OCI-LY3 (cell line): ENCODE results near the gene SGCA.

ENCODE experiments used
- EZH2phosphoT487 ChIP-seq: fragments of 200-600 bp; shearing (Covaris generic); IDR thresholded peaks from 2 replicates; pipeline ENCODE4 v1.6.1; 2018; ENCODE audit warnings: antibody characterized with exemption, mixed run types, low read depth
- TF ChIP-seq, protein P1 (sequence below): fragments of 200-600, 300-600 bp; sonication (generic); IDR thresholded peaks from 2 replicates; pipeline ENCODE4 v1.5.1; 2014; ENCODE audit warnings: antibody characterized with exemption, low read length, low read depth

DNA sequence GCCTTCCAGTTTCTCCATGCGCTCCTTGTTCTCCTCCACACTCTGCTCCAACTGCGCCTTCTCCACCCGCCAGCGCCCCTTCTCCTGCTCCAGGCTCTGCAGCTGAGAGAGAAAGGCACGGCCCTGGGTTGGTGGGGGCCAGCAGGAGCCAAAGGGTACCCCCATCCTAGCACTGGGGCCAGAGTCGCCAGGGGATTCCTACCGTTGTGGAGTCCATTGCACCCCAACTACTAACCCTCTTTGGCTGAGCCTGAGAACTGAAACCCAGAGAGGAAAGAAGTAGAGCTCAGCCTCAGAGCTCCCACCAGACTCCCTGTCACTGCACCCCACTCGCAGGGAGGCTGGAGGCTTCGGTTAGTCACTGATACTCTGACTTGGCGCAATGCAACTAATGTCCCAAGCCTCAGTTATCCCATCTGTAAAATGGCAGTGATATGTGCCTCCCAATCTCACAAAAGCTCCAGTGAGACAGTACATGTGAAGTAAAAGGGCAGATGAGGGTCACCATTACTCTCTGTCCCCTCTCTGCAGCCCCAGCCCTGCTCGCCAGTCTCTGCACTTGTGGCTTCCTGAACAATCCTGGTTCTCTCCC, 29.6 kb upstream of the SGCA start:
- TF ChIP-seq, protein P1, sequence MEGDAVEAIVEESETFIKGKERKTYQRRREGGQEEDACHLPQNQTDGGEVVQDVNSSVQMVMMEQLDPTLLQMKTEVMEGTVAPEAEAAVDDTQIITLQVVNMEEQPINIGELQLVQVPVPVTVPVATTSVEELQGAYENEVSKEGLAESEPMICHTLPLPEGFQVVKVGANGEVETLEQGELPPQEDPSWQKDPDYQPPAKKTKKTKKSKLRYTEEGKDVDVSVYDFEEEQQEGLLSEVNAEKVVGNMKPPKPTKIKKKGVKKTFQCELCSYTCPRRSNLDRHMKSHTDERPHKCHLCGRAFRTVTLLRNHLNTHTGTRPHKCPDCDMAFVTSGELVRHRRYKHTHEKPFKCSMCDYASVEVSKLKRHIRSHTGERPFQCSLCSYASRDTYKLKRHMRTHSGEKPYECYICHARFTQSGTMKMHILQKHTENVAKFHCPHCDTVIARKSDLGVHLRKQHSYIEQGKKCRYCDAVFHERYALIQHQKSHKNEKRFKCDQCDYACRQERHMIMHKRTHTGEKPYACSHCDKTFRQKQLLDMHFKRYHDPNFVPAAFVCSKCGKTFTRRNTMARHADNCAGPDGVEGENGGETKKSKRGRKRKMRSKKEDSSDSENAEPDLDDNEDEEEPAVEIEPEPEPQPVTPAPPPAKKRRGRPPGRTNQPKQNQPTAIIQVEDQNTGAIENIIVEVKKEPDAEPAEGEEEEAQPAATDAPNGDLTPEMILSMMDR = no peak
- TF ChIP-seq EZH2phosphoT487 = no peak
